SU-DHL-6 (cell line): ENCODE results near the gene PALLD.

Experiments used
- EZH2phosphoT487 ChIP-seq: fragments of 200-600 bp; sonication (generic), shearing (Covaris generic); conservative IDR thresholded peaks from 2 replicates; pipeline ENCODE4 v1.6.1; 2018; ENCODE audit warnings: mild to moderate bottlenecking, antibody characterized with exemption, low read length, moderate library complexity, mixed read lengths
- TF ChIP-seq, protein P1 (sequence below): fragments of 200-600 bp; sonication (generic); IDR thresholded peaks from one replicate; pipeline ENCODE4 v1.5.1; 2017; ENCODE audit warnings: antibody characterized with exemption, mild to moderate bottlenecking, low read length, moderate library complexity; ENCODE audit not compliant: insufficient read depth, poor library complexity, severe bottlenecking

DNA sequence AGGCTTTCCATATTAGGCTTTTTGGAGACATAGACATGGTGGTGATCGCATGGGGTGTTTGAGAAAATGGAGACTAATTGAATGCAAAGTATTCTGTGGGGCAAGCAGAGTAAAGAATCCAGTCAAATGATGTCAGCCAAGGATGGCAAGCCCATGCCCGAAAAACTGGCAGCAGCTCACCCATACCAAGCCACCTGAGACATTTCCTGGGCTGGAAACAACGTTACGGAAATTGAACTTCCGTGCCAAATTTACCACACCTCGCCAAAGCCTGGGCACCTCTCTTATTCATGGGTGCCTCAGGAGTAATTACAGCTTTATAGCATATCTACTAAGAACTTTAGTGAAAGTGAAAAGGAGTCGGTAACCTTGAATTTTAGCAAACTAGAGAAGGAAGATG is 346.8 kb downstream of the PALLD start:
- TF ChIP-seq, protein P1, sequence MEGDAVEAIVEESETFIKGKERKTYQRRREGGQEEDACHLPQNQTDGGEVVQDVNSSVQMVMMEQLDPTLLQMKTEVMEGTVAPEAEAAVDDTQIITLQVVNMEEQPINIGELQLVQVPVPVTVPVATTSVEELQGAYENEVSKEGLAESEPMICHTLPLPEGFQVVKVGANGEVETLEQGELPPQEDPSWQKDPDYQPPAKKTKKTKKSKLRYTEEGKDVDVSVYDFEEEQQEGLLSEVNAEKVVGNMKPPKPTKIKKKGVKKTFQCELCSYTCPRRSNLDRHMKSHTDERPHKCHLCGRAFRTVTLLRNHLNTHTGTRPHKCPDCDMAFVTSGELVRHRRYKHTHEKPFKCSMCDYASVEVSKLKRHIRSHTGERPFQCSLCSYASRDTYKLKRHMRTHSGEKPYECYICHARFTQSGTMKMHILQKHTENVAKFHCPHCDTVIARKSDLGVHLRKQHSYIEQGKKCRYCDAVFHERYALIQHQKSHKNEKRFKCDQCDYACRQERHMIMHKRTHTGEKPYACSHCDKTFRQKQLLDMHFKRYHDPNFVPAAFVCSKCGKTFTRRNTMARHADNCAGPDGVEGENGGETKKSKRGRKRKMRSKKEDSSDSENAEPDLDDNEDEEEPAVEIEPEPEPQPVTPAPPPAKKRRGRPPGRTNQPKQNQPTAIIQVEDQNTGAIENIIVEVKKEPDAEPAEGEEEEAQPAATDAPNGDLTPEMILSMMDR: no peak
- no peak for TF ChIP-seq EZH2phosphoT487
